IPS-18c (cell line): ENCODE results near the gene RNF7.
"Not testable (repeated sequence)": the region's sequence is repeated elsewhere in the genome, so short reads cannot be mapped to it uniquely, and the experiment has no call there.

ENCODE experiments used
- H3K4me3 ChIP-seq: 2 replicates; pipeline ENCODE4 v1.7.0; 2013; ENCODE audit warnings: low read depth, mild to moderate bottlenecking, low read length, moderate library complexity; ENCODE audit not compliant: insufficient read depth
- H3K9me3 ChIP-seq: one replicate; pipeline ENCODE4 v1.6.1; 2013; ENCODE audit warnings: mild to moderate bottlenecking, low read length, moderate library complexity; ENCODE audit not compliant: control insufficient read depth, insufficient read depth

The RNF7 gene

GRCh38 chr3:141725036-141725435, 13.1 kb upstream of the RNF7 start:
- peaks cover 2% of the 10 kb centered on the region for H3K9me3 ChIP-seq
- no peak overlapping the region for H3K4me3 ChIP-seq

GRCh38 chr3:141726483-141726882, 11.6 kb upstream of the RNF7 start:
- H3K4me3 ChIP-seq: no peak overlapping the region
- H3K9me3 ChIP-seq: peaks cover 2% of the 10 kb centered on the region

GRCh38 chr3:141728355-141728892, 9.7 kb upstream of the RNF7 start:
- Histone ChIP-seq H3K9me3 (peaks cover 2% of the 10 kb centered on the region), H3K4me3 (no peak overlapping the region)

- Histone ChIP-seq H3K9me3 (peaks cover 2% of the 10 kb centered on the region), H3K4me3 (no peak overlapping the region)
Measured at GRCh38 chr3:141729240-141729639, 8.9 kb upstream of the RNF7 start.

- Histone ChIP-seq H3K4me3 (no peak overlapping the region), H3K9me3 (no peaks in the 10 kb centered on the region)
Measured at GRCh38 chr3:141735176-141735575, 2.9 kb upstream of the RNF7 start.

GRCh38 chr3:141735770-141736465, 2.2 kb upstream of the RNF7 start:
- H3K4me3 ChIP-seq: no peak overlapping the region
- no peaks in the 10 kb centered on the region for H3K9me3 ChIP-seq

- H3K4me3 ChIP-seq: no peak overlapping the region
Measured at GRCh38 chr3:141737093-141737492, 1.0 kb upstream of the RNF7 start.

GRCh38 chr3:141737678-141738021, 448 bp upstream of the RNF7 start:
- Histone ChIP-seq H3K4me3 (peak overlapping the region; percentile 26; the same call in 1 of the 2 replicates), H3K9me3 (no peaks in the 10 kb centered on the region)

More at GRCh38 chr3:141737093-141737492, 1.0 kb upstream of the RNF7 start:
- no peaks in the 10 kb centered on the region for H3K9me3 ChIP-seq

GRCh38 chr3:141738891-141739363, 829 bp downstream of the RNF7 start:
- H3K9me3 ChIP-seq: no peaks in the 10 kb centered on the region
- H3K4me3 ChIP-seq: peak overlapping the region; percentile 97

- H3K9me3 ChIP-seq: no peaks in the 10 kb centered on the region
- no peak overlapping the region for H3K4me3 ChIP-seq
Measured at GRCh38 chr3:141739731-141740130, 1.6 kb downstream of the RNF7 start.

- H3K4me3 ChIP-seq: no peak overlapping the region
- H3K9me3 ChIP-seq: no peaks in the 10 kb centered on the region
Measured at GRCh38 chr3:141740349-141740748, 2.3 kb downstream of the RNF7 start.

GRCh38 chr3:141743305-141743704, 5.2 kb downstream of the RNF7 start:
- Histone ChIP-seq H3K9me3 (no peaks in the 10 kb centered on the region), H3K4me3 (no peak overlapping the region)

- no peak overlapping the region for H3K4me3 ChIP-seq
- H3K9me3 ChIP-seq: no peaks in the 10 kb centered on the region
Measured at GRCh38 chr3:141746962-141747361, 8.9 kb downstream of the RNF7 start.

- H3K4me3 ChIP-seq: no peak overlapping the region
Measured at GRCh38 chr3:141753399-141753798, 15.3 kb downstream of the RNF7 start.

GRCh38 chr3:141754032-141754431, 15.9 kb downstream of the RNF7 start:
- no peaks in the 10 kb centered on the region for H3K9me3 ChIP-seq
- no peak overlapping the region for H3K4me3 ChIP-seq

More at GRCh38 chr3:141753399-141753798, 15.3 kb downstream of the RNF7 start:
- H3K9me3 ChIP-seq: no peaks in the 10 kb centered on the region

- H3K9me3 ChIP-seq, H3K4me3 ChIP-seq: not testable (repeated sequence)
Measured at GRCh38 chr3:141762552-141762951, 24.5 kb downstream of the RNF7 start.

GRCh38 chr3:141763088-141763750, 25.1 kb downstream of the RNF7 start, which contains the start of gene GRK7:
TSS of gene GRK7 (plus strand) at chr3:141763408. CDS start at chr3:141778285, 14,877 bp downstream.
- H3K4me3 ChIP-seq: no peak within 1 kb of the TSS
- H3K9me3 ChIP-seq: no peaks in the 10 kb centered on the region

GRCh38 chr3:141764045-141764444, 25.9 kb downstream of the RNF7 start:
- Histone ChIP-seq H3K4me3 (no peak overlapping the region), H3K9me3 (no peaks in the 10 kb centered on the region)
